ENCODE results near the gene IL23R.
"Not testable (repeated sequence)": the region's sequence is repeated elsewhere in the genome, so short reads cannot be mapped to it uniquely, and the experiment has no call there.

Gene IL23R, protein sequence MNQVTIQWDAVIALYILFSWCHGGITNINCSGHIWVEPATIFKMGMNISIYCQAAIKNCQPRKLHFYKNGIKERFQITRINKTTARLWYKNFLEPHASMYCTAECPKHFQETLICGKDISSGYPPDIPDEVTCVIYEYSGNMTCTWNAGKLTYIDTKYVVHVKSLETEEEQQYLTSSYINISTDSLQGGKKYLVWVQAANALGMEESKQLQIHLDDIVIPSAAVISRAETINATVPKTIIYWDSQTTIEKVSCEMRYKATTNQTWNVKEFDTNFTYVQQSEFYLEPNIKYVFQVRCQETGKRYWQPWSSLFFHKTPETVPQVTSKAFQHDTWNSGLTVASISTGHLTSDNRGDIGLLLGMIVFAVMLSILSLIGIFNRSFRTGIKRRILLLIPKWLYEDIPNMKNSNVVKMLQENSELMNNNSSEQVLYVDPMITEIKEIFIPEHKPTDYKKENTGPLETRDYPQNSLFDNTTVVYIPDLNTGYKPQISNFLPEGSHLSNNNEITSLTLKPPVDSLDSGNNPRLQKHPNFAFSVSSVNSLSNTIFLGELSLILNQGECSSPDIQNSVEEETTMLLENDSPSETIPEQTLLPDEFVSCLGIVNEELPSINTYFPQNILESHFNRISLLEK

DNA sequence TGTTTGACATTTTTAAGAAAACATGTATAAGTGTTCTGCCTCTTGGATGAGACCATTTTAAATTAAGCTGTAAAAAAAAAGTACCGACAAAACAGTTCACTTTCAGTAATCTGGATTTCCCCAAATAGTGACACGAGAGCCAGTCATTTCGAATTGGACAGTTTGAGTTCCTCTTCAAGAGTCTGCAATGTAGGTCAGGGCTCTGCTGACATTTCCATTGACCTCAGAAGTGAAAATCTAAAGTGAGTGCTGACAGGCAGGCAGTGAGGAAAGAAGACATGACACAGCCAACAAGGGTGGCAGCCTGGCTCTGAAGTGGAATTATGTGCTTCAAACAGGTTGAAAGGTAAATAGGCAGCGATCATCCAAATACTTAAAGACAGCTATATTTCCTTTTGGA, at the start of gene IL23R:
TSS of gene IL23R (plus strand) at position 259 of the 400 bp plus-strand sequence. CDS start 1,667 bp downstream, outside the sequence.
- no peak within 1 kb of the TSS for H3K4me3 ChIP-seq
- H3K27ac ChIP-seq, result no peak within 1 kb of the TSS

DNA sequence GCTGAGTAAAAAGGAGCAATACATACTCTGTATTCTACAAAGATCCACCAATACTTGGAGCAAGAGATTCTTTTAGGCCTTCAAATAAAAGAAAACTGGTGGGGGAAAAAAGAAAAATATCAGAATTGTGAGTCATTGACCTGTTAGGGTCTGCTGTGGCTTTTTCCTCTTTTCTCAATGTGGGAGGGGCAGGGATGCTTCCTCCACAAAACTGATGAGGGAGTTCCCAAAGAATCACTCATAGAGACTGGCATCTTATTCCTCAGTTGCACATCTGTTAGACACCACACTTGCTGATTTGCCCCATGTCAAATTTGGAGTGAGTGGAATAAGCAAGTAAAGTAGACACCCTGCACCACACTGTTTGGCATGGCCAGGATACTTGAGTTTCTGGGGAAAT, 48.1 kb upstream of the IL23R start:
- Histone ChIP-seq H3K27ac (no peak overlapping the region), H3K4me3 (no peak overlapping the region)

DNA sequence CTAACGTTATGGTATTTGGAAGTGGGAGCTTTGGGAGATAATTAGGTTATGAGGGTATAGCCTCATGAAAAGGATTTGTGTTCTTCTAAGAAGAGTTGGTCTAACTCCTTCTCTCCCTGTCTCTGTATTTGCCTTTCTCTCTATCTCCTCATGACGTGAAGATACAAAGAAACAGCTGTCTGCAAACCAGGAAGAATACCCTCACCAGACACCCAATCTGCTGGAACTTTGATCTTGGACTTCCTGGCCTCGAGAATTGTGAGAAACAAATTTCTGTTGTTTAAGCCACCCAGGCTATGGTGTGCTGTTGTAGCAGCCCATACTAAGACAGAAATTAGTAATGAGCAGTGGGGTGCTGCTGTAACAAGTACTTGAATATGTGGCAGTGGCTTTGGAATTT, 47.6 kb upstream of the IL23R start:
- no peak overlapping the region for H3K27ac ChIP-seq

DNA sequence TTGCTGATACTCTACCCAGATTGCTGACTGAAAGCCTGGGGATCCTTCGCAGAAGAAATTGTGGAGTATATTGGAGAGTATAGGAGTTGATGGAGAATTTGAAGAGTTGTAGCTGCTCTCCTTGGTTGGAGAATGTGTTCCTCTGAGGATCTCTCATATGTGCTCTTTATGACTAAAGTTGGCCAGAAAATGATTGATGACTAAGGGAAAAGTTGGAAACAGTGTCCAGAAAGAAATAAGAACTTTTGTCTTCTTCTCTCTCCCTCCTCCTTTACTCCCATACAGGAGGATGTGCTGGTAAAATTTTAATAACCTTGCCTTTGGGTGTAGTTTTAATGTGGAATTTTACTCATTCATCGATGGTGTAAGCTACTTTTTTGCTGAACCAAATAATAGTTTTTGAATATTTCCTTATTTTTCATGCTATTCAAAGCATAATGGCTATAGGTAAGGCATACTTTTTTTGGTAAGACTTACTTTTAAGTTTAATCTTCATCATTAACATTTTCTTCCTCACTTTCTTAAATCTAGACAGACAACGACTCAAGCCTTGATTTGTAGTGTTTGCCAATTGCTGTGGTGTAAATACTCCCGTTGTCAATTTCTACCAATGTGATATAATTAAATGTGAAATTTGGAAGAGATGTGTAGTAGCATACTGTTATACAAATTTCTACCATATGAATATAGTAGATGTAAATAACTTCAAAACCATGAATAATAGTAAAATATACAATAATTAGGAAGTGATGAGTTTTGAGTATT, 45.2 kb upstream of the IL23R start:
- H3K27ac ChIP-seq, result no peak overlapping the region

More for the DNA sequence above, 47.6 kb upstream of the IL23R start:
- H3K4me3 ChIP-seq, result no peak overlapping the region

DNA sequence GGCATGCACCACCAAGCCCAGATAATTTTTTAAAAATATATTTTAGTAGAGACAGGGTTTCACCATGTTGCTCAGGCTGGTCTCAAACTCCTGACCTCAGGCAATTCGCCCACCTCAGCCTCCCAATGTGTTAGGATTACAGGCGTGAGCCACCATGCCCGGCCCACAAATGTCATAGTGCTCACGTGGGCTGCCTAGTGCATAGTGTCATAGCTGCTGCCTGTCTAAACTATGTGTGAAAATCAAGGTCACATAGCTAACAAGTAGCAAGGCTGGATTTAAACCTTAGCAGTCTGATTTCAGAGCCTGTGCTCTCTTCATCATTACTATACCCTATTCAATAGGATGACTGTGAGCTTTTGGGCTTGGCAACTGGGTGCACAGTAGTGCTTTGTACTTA, 41.8 kb upstream of the IL23R start:
- H3K27ac ChIP-seq, result no peak overlapping the region
- no peak overlapping the region for H3K4me3 ChIP-seq

More for the DNA sequence above, 45.2 kb upstream of the IL23R start:
- H3K4me3 ChIP-seq, result no peak overlapping the region

DNA sequence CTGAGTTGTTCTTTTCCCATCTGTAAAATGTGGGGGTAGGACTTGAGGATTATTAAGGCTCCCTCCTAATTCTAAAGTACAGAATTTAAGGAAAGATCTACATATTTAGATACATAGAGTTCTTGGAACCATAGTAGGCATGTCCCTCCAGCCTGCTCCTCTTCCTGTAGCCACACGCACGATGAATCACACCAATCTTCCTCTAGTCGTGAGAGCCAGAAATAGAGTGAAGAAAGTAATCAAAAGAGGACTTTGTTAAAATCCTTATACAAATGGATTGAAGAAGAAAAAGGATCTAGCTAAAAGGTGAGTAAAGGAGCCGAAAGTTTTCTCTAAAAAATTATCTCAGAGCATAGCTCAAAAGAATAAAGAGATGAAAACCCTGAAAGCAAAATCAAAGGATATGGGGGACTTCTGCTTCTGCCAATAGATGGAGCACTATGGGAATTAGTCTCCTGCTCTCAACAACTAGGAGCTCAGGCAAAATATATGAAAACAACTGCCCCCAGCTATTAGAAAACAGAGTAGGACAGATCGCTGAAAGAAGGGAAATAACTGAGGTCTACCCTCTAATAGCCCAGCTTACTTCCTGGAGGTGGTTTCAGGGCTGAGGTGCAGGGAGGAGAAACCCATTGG, 40.0 kb upstream of the IL23R start:
- Histone ChIP-seq H3K4me3 (no peak overlapping the region), H3K27ac (no peak overlapping the region)

DNA sequence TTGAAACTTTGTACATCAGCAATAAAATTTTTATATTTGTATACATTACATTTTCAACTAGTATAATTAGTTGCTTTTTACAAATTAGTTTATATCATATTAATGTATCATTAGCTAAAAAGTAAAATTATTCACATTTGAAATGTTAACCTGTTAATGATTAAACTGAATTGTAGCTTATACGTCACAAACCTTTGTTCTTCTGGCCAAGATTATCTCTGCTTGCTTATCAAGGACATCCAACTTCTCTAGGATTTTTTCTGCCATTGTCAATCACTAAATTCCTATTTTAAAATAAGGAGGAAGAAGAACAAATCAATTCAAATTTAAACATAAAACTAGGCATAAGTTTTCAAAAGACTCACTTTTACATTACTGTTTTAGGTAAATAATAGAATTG, 39.3 kb upstream of the IL23R start:
- H3K27ac ChIP-seq, result no peak overlapping the region
- no peak overlapping the region for H3K4me3 ChIP-seq

DNA sequence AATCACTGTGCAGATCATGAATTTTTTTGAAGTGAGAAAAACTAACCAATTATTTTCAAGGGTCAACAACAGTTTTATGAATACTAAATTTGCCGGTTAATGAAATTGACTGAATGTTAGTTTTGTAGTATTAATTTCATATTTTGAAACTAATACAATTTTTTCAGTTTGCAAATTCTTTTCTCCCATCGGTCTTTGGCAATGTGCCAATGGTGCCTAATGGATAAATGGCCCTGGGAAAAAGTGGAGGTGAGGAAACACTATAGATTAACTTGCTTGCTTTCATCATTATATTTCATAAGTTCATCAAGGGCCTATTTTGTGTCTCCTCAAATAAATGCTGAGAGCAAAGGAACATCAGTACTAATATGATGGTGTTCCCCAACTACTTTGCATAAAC, 35.6 kb upstream of the IL23R start:
- no peak overlapping the region for H3K4me3 ChIP-seq
- no peak overlapping the region for H3K27ac ChIP-seq

DNA sequence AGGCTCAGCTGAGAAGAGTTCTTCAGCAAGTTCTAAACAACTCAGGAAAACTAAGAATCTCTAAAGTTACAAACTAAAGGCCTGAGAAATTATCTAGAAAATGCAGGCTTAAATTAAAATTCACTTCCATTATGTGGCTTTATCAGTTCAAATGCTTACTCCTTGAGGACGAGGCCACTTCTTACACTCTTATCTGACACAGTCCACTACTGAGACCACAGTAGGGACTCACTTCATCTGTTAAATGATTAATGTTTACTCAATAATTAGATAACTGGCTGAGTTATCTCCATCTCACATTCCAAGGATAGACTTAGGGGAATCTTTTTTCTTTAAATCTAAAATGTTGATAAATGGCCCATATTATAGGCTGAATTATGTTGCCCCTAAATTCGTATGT, 33.1 kb upstream of the IL23R start:
- Histone ChIP-seq H3K27ac (no peak overlapping the region), H3K4me3 (no peak overlapping the region)

DNA sequence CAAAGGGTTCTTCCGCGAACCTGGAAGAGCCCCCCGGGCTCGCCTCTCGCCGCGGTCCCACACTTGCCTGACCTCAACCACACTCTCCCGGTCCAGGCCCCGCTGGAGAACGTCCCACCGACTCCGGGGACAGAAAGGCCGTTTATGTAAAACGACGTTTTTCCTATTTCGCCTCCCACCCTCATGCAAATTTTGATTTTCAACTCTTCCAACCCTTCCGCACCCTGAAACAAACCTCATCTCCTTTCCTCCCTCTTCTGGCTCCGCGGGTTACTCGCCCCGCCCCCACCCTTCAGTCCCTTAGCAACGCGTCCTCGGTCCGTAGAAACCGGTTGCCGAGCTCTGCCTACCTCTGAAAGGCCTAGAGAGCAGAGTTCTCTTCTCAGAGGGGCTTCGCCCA, 31.6 kb upstream of the IL23R start, which contains the start of gene C1orf141:
TSS of gene C1orf141 (minus strand) at position 276 of the 400 bp plus-strand sequence. CDS start 7,730 bp downstream, outside the sequence.
- H3K27ac ChIP-seq, result no peak within 1 kb of the TSS
- H3K4me3 ChIP-seq, result peak within 1 kb of the TSS in 2 of 7 experiments; percentile 14 to 19

DNA sequence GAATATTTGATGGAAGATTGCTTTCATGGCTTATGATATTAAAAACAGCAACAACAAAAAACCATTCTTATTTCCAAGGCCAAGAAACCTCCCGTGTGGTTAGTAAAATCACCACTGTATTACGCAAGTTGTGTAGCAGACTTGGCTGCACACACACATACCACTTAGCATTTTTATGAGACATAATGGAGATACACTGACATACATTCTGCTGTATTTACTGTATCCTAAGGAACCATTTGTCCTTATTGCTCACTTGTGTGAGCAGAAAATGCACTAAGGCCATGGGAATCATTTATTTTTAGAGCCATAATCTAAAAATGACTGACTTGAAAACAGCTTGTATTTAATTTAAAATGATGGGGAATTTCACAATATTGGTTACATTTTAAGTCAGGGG, 30.9 kb upstream of the IL23R start:
- H3K4me3 ChIP-seq, result no peak overlapping the region
- no peak overlapping the region for H3K27ac ChIP-seq

DNA sequence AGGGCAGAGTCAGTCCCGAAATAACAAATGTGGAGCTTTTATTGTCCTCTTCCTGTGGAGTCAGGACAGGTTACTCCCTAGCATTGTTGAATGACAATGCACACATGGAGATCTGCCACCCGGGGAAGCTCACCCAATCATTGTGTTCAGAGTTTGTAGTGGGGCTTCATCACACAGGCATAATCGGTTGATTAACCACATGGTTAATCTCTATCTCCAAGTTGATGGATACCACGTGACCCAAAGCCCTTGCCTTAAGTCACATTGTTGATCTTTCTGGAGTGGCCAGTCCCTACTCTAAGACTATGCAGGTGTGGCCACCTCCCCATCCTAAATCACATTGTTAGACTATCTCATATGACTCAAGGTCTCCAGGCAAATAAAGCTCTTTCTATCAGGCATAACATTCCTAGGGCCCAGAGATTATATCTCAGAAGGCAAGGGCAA, 28.9 kb upstream of the IL23R start:
- H3K4me3 ChIP-seq, result no peak overlapping the region
- H3K27ac ChIP-seq, result no peak overlapping the region

DNA sequence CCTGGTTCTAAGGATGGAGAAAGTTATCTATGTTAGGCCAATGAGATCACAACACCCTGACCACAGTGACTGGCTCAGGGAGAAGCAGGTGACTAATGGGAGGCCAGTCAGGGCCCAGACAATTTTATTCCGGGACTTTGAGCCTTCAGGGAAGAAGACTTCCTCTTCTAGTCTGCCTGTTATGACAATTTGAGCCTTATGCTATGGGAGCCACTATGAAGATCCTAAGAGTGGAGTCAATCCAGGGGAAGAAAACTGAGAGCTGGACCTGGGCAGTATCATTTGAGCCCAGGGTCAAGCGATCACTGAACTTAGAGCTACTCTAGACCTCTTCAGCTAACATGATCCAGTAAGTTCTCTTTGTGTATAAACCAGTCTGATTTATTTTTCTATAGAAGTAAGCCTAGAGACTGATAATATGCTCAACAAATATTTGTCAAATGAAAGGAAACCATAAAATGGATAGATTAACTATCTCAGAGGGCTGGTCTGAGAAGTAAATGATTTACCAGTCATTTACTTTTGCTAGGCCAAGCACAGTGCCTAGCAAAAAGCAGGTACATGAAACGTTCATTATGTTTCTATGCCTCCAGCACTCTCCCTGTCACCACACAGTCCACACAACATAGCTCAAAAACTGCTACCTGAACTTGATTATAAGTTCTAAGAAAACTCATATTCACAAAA, 27.3 kb upstream of the IL23R start:
- no peak overlapping the region for H3K27ac ChIP-seq
- no peak overlapping the region for H3K4me3 ChIP-seq

DNA sequence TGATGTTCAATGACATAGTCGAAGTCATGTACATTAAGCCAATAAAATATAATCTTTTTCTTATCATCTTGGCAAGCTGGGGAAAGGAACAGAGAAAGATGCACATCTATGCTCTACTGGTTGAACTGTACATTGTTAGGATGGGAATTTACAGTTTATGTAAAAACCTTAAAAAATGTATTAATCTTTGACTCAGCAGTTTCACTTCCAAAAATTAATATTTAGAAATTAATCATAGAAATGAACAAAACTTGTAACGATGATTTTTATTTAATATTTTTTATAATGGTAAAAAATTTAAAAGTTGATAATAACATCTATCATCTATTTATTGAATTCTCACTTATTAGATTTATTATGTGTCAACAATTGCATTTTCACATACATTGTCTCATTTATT, 25.8 kb upstream of the IL23R start:
- Histone ChIP-seq H3K4me3 (no peak overlapping the region), H3K27ac (no peak overlapping the region)

DNA sequence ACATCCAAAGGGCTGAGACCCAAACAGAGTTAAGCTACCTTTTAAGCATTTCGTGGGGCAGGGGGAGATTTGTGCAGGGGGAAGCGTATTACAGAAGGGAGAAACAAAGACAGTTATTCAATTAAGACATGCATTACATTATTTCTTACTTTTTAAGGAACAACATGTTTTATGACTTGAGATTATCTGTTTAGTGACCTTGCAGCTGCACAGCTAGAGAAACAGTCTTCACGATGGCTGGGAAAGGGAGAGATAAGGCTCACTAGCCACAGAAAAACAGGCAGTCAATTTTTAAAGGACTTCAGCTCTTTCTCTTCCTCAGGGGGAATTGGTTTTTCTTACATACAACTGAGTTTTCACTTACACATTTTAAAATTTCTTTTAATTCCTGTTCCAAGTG, 24.4 kb upstream of the IL23R start:
- H3K4me3 ChIP-seq, H3K27ac ChIP-seq: not testable (repeated sequence)

DNA sequence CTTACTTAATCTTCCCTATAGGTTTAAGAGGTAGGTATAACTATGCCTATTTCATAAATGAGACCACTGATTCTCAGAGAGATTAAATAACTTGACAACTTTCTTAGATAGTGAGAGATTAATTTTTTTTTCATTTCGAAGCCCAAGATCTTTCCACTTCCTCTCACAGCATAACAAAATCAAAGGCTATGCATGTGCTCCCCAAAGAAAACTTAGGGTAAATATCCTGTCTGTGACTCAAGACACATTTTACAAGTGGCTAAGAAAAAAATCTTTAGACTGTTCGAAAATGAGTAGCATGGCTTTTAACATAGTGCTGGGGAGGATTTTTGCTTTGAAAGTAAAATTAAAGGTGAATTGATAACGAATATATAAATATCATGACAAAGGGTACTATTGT, 23.3 kb upstream of the IL23R start:
- no peak overlapping the region for H3K4me3 ChIP-seq

DNA sequence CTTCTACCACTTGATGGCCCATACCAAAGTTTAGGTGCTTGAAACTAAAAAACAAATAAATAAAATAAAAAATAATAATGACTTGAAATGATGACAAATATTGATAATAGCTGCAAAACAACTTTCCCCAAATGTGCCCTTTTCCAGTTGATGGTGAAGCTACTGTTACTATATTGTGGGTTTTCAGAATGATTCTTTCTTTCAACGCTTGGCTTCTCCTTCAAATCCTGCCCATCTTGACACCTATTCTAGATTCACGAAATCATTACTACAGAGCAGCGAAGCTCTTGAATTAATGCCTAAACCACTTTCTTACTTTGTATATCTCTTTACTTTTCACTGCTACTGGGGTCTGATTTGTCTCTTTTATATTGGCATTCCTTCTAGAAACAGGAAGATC, 22.3 kb upstream of the IL23R start:
- H3K27ac ChIP-seq, result no peak overlapping the region
- H3K4me3 ChIP-seq, result no peak overlapping the region

More for the DNA sequence above, 23.3 kb upstream of the IL23R start:
- no peak overlapping the region for H3K27ac ChIP-seq

DNA sequence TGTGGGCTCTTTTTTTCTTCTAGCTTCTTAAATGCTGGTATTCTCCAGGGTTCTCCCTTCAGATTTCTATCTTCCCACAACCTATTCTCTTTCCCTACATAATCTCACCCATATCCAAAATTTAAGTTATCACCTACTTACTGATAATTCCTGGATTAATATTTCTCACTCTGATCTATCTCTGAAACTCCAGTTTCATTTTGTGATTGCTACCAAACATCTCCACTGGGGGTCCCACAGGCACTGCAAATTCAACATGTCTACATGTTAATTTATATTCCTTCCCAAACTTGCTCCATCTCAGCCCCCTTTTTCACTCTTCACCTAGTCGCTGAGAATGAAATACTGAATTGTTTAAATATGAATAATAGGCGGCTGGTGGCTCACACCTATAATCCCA, 21.6 kb upstream of the IL23R start:
- Histone ChIP-seq H3K27ac (no peak overlapping the region), H3K4me3 (no peak overlapping the region)

DNA sequence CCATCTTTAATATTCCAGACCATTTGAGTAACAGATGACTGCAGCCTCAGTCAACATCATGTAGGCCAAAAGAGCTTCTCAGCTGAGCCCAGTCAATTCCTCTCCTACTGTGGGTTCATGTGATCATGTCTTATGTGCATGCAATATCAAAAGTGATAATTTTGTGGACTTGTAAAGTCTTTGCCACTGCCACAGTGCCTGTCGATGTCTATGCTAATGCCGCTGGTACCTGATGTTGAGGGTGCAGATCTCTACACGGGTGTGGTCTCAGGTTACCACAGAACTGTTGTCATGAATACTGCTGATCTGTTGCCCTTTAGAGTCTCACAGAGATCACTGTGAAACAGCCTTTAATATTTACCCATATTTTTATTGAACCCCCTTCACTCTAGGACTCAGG, 20.2 kb upstream of the IL23R start:
- no peak overlapping the region for H3K4me3 ChIP-seq
- no peak overlapping the region for H3K27ac ChIP-seq
